Prostate gland (tissue), 2 donors: ENCODE measurements around the gene ZNF496. TPM values are rescaled to one million over a fixed set of nuclear protein-coding genes. Genes with fewer than 3 reads are reported as not detected.

Source experiments
- DNase-seq: peaks from one replicate; pipeline ENCODE4 v3.0.0-alpha.2; 2019; ENCODE audit warnings: low spot score
- H3K27ac ChIP-seq, 2 donors: fragments of 200-600 bp; sonication (generic); 2 replicates each; pipeline ENCODE4 v1.5.1; 2017 to 2019
- H3K27me3 ChIP-seq: fragments of 200-600 bp; sonication (generic); replicated peaks from 2 replicates; pipeline ENCODE4 v1.5.1; 2019; ENCODE audit not compliant: insufficient read depth
- H3K36me3 ChIP-seq, 2 donors: fragments of 200-600 bp; sonication (generic); 1 replicate in 1 of 2; 2 replicates in 1 of 2; pipeline versions ENCODE4 v1.5.1 to v1.8.1; 2017 to 2019
- H3K4me1 ChIP-seq: fragments of 200-600 bp; sonication (generic); replicated peaks from 2 replicates; pipeline ENCODE4 v1.5.1; 2019
- H3K4me3 ChIP-seq, 2 donors: fragments of 200-600 bp; sonication (generic); 2 replicates each; pipeline ENCODE4 v1.5.1; 2017 to 2019
- H3K9me3 ChIP-seq: fragments of 200-600 bp; sonication (generic); 2 replicates; pipeline ENCODE4 v1.5.1; 2017
- POLR2A ChIP-seq: fragments of 450-650 bp; IDR thresholded peaks from one replicate; pipeline ENCODE4 v1.6.1; 2016; ENCODE audit warnings: antibody characterized with exemption, mild to moderate bottlenecking
- POLR2AphosphoS5 ChIP-seq: sonication (generic); formaldehyde crosslinking; IDR thresholded peaks from one replicate; pipeline ENCODE4 v1.6.1; 2017; ENCODE audit warnings: antibody characterized with exemption
- WGBS: methylation state at CpG from one replicate; pipeline ENCODE4 v1.1.5; 2018; 5-methylcytosine and 5-hydroxymethylcytosine counted together
- intact Hi-C: fragments of 100-400 bp; cut with DNase I; formaldehyde crosslinking; loops from one replicate; pipeline ENCODE4 v1.14.2; 2022
- total RNA-seq, 2 donors: library from RNA; depleted of rRNA; stranded (reverse); fragments of >200 nt; gene quantifications; one replicate each; pipeline ENCODE4 v1.1.0, GENCODE V29; 2016
- TF ChIP-seq, protein P1 (sequence below), 4 experiments: fragments of 200-600 bp in 2 of 4; fragments of 450-650 bp in 2 of 4; sonication (generic) in 2 of 4; IDR thresholded peaks; 1 replicate in 3 of 4; 2 replicates in 1 of 4; pipeline ENCODE4 v1.5.1; 2016 to 2019; ENCODE audit warnings: antibody characterized with exemption in 4 of 4, mild to moderate bottlenecking in 2 of 4, moderate library complexity in 2 of 4

The ZNF496 gene
- total RNA-seq, 2 donors from 2014 or later, result 32.1 to 68.2 TPM

DNA sequence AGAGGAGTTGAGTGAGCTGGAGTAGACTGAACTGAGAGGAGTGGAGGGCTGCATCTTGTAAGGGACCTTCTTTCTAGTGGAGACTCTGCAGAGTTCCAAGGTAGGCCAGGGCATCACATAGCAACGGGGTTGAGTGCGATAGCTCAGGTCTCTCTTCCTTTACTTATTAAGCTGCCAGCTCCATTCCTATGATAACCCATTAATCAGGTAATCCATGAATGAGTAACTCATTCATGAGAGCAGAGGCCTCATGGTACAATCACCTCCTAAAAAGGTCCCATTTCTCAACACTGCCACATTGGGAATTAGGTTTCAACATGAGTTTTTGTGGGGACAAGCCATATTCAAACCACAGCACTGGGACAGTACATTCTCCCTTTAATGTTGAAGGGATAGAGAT lies 54.5 kb downstream of the ZNF496 start:
- Histone ChIP-seq H3K27ac (no peak overlapping the region), H3K36me3 (no peaks in the 10 kb centered on the region), H3K4me3 (no peak overlapping the region), H3K27me3 (no peaks in the 10 kb centered on the region), H3K4me1 (no peaks in the 10 kb centered on the region), H3K9me3 (no peaks in the 10 kb centered on the region)
- WGBS, result 100% methylated on average over 2 of the region's 2 CpGs
- TF ChIP-seq, protein P1, sequence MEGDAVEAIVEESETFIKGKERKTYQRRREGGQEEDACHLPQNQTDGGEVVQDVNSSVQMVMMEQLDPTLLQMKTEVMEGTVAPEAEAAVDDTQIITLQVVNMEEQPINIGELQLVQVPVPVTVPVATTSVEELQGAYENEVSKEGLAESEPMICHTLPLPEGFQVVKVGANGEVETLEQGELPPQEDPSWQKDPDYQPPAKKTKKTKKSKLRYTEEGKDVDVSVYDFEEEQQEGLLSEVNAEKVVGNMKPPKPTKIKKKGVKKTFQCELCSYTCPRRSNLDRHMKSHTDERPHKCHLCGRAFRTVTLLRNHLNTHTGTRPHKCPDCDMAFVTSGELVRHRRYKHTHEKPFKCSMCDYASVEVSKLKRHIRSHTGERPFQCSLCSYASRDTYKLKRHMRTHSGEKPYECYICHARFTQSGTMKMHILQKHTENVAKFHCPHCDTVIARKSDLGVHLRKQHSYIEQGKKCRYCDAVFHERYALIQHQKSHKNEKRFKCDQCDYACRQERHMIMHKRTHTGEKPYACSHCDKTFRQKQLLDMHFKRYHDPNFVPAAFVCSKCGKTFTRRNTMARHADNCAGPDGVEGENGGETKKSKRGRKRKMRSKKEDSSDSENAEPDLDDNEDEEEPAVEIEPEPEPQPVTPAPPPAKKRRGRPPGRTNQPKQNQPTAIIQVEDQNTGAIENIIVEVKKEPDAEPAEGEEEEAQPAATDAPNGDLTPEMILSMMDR (IDR thresholded peaks at IDR 0.05), result no peak
- TF ChIP-seq POLR2A (no peak), POLR2AphosphoS5 (no peak)
- intact Hi-C loops, result no loop called here
- DNase-seq, result no peak

DNA sequence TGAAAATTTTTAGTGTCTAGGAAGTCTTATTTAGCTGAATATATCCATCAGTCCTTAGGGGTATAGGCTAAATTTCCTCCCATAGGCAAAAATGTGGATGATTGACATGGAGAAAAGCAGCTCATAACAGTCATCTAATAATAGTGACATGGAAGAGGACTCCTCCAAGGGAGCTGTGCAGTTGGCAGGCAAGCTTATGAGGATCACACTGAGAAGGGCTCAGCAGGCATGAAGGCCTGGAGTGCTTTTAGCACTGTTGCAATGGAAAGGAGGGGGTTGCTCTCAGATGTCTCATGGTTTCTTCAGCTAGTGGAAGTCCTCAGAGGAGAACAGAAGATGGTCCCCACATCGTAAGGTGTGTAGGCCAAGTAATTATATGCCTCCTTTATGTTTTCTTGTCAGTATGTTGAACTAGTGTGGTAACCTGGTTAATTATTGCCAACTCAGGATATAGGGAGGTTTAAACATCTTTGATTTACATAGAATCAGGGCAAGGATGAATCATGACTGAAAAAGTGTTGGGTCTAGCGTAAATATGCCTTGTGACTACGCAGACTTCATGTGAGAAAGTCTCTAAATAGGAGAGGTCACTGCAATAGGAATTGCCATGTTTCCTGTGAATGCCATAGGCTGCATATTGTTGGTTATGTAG lies 56.9 kb downstream of the ZNF496 start:
- TF ChIP-seq POLR2A, result no peak
- TF ChIP-seq, protein P1 (IDR thresholded peaks at IDR 0.05), result no peak
- no peak for TF ChIP-seq POLR2AphosphoS5
- no peaks in the 10 kb centered on the region for H3K36me3 ChIP-seq
- H3K27me3 ChIP-seq, result no peaks in the 10 kb centered on the region
- H3K4me3 ChIP-seq, result no peak overlapping the region
- no peak overlapping the region for H3K27ac ChIP-seq
- no peaks in the 10 kb centered on the region for H3K9me3 ChIP-seq
- 50% methylated on average over 3 of the region's 3 CpGs for WGBS
- DNase-seq, result no peak
- H3K4me1 ChIP-seq, result no peaks in the 10 kb centered on the region
- intact Hi-C loops, result no loop called here

DNA sequence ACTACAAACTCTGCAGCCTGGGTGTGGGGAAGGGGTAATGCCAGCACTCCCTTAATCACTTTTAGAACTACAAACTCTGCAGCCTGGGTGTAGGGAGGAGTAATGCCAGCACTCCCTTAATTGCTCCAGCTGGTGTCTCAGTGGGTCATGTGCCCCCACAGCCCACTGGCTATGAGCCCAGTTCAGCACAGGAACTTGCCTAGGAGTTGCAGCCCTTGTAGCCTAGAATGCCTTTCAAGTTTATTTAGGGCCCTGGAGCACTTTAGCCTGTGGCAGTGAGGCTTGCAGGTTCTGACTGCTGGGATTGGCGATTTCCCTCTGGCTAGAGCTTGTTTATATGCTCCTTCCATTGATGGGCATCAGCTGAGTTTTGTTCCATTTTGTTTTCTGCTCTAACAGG lies 58.7 kb downstream of the ZNF496 start:
- TF ChIP-seq, protein P1 (IDR thresholded peaks at IDR 0.05), result no peak
- TF ChIP-seq POLR2A (no peak), POLR2AphosphoS5 (no peak)
- WGBS, result 62% methylated on average over 1 of the region's 1 CpG
- DNase-seq, result no peak
- no peak overlapping the region for H3K27ac ChIP-seq
- no peaks in the 10 kb centered on the region for H3K9me3 ChIP-seq
- H3K4me1 ChIP-seq, result no peaks in the 10 kb centered on the region
- H3K27me3 ChIP-seq, result no peaks in the 10 kb centered on the region
- intact Hi-C loops, result no loop called here
- no peaks in the 10 kb centered on the region for H3K36me3 ChIP-seq
- no peak overlapping the region for H3K4me3 ChIP-seq

DNA sequence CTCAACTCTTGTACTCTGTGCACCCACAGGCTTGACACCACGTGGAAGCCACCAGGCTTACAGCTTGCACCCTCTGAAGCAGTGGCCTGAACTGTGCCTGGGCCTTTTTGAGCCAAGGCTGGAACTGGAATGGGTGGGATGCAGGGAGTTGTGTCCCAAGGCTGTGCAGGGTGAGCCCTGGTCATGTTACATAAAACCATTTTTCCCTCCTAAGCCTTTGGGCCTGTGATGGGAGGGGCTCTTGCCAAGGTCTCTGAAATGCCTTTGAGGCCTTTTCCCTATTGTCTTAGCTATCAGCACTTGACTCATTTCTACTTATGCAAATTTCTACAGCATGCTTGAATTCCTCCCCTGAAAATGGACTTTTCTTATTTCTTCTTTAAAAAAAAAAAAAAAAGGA lies 61.7 kb downstream of the ZNF496 start:
- H3K27me3 ChIP-seq, result no peaks in the 10 kb centered on the region
- H3K4me3 ChIP-seq, result no peak overlapping the region
- H3K9me3 ChIP-seq, result no peaks in the 10 kb centered on the region
- no peak overlapping the region for H3K27ac ChIP-seq
- H3K4me1 ChIP-seq, result no peaks in the 10 kb centered on the region
- H3K36me3 ChIP-seq, result no peaks in the 10 kb centered on the region
- no peak for TF ChIP-seq POLR2AphosphoS5
- TF ChIP-seq, protein P1 (IDR thresholded peaks at IDR 0.05), result no peak
- TF ChIP-seq POLR2A, result no peak
- 62% methylated on average over 1 of the region's 1 CpG for WGBS
- intact Hi-C loops, result no loop called here
- DNase-seq, result no peak

DNA sequence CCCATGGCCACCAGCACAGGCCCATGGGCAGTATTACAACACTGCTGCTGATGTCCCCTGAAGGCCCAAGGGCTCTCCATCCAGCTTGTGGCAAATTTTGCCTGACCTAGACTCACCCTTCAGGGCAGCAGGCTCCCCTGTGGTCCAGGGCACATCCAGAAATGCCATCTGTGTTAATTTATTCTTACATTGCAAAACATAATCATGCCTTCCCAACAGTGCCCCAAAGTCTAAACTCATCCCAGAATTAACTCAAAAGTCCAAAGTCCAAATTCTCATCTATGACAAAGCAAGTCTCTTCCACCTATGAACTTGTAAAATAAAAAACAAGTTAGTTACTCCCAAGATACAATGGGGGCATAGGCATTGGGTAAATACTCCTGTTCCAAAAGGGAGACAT lies 62.5 kb downstream of the ZNF496 start:
- intact Hi-C loops, result no loop called here
- no peaks in the 10 kb centered on the region for H3K4me1 ChIP-seq
- no peaks in the 10 kb centered on the region for H3K36me3 ChIP-seq
- no peak overlapping the region for H3K27ac ChIP-seq
- no peaks in the 10 kb centered on the region for H3K9me3 ChIP-seq
- TF ChIP-seq POLR2AphosphoS5 (no peak), POLR2A (no peak)
- TF ChIP-seq, protein P1 (IDR thresholded peaks at IDR 0.05), result no peak
- no peak overlapping the region for H3K4me3 ChIP-seq
- DNase-seq, result no peak
- no peaks in the 10 kb centered on the region for H3K27me3 ChIP-seq
